Gastrocnemius medialis (tissue), 4 donors: Measurements from ENCODE around the gene ADAM12.

Experiments
- POLR2A ChIP-seq, 2 donors: fragments of 450-650 bp; IDR thresholded peaks; one replicate each; pipeline ENCODE4 v1.6.1; 2017; ENCODE audit warnings: antibody characterized with exemption in 2 of 2, mild to moderate bottlenecking in 2 of 2, moderate library complexity in 2 of 2
- TF ChIP-seq, protein P1 (sequence below), 5 experiments: fragments of 450-650 bp in 3 of 5; fragments of 200-600 bp in 2 of 5; sonication (generic) in 2 of 5; IDR thresholded peaks in 4 of 5; conservative IDR thresholded peaks in 1 of 5; 1 replicate in 4 of 5; 2 replicates in 1 of 5; pipeline ENCODE4 v1.5.1; 2016 to 2019; ENCODE audit warnings: antibody characterized with exemption in 5 of 5, mild to moderate bottlenecking in 3 of 5, moderate library complexity in 3 of 5

DNA sequence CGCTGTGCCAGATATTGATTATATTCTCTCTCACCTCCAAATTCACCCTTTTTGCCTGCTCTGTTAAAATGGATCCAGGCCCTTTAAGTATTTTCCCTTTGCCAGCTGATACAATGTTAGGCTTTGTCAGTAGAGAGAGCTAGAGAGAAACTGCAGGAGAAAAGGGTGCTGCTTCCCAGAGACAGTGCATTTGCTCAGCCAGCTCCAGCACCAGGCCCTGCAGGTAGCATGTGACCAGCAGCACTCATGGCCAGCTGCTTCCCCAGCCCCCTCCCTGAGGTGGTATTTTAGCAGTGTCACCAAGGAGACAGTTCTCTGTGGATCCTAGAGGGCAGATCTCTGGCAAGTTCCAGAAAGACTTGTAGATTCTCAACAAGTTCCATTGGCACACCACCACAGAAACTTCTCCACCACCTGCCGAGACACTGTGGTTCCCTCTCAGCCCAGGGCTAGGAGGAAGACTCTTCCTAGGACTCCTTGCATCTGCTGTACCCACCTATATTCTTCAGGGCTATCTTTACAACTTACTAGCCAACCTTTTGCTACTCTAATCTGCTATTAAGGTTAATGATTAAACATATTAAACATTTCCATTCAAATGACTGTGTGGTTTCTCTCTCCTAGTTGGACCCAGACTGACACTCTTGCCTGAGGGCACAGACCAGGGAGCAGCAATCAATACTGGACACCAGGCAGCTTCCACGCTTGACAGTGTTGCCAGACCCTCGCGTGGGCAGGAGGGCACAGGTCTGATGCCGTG is 35.6 kb upstream of the ADAM12 start:
- TF ChIP-seq, protein P1, sequence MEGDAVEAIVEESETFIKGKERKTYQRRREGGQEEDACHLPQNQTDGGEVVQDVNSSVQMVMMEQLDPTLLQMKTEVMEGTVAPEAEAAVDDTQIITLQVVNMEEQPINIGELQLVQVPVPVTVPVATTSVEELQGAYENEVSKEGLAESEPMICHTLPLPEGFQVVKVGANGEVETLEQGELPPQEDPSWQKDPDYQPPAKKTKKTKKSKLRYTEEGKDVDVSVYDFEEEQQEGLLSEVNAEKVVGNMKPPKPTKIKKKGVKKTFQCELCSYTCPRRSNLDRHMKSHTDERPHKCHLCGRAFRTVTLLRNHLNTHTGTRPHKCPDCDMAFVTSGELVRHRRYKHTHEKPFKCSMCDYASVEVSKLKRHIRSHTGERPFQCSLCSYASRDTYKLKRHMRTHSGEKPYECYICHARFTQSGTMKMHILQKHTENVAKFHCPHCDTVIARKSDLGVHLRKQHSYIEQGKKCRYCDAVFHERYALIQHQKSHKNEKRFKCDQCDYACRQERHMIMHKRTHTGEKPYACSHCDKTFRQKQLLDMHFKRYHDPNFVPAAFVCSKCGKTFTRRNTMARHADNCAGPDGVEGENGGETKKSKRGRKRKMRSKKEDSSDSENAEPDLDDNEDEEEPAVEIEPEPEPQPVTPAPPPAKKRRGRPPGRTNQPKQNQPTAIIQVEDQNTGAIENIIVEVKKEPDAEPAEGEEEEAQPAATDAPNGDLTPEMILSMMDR (IDR thresholded peaks at IDR 0.05 in 4 of 5, conservative IDR thresholded peaks at IDR 0.05 in 1 of 5), result no peak
- TF ChIP-seq POLR2A (IDR thresholded peaks at IDR 0.05), result no peak
